ENCODE results near the gene SAG.

DNA sequence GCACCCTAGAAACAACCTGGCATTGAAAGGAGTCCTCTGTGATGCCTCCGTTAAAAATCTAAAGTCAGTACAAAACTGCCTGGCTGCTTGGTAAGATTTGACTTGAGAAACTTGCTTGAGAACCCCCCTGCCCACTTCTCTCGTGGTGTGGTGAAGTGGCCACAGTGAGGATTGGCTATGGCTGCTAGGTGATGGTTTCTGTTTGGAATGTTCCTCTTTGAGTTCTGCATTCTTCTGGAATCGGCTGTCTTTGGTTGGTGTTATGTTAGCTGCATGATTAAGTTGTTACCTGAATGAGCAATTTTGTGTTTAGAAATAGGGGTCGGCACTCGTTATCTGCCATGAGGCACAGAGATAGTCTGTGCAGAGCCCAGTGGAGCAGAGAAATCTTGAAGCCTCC, 21.7 kb upstream of the SAG start:
- no peak for TF ChIP-seq CTCF (IDR thresholded peaks at IDR 0.05; ENCODE audit: extremely low read depth in 1 of 2, insufficient read depth in 1 of 2, low read depth in 1 of 2, low read length in 2 of 2)
- no peak for TF ChIP-seq POLR2A (IDR thresholded peaks at IDR 0.05; ENCODE audit: low read depth, low read length)
- no peak for TF ChIP-seq MAX (IDR thresholded peaks at IDR 0.05; ENCODE audit: insufficient read depth, insufficient read length)
- TF ChIP-seq EZH2 (IDR thresholded peaks at IDR 0.05; ENCODE audit: borderline replicate concordance, low read depth, low read length, severe bottlenecking), result no peak
- no peak for TF ChIP-seq POLR2AphosphoS5 (IDR thresholded peaks at IDR 0.05; ENCODE audit: insufficient read depth, low read depth, low read length)
- TF ChIP-seq FOS (IDR thresholded peaks at IDR 0.05; ENCODE audit: borderline replicate concordance, insufficient read depth, low read length), result no peak
- no peak for TF ChIP-seq GATA2 (IDR thresholded peaks at IDR 0.05; ENCODE audit: insufficient read depth, insufficient read length, low read depth, low read length)
- no peak for TF ChIP-seq JUN (IDR thresholded peaks at IDR 0.05; ENCODE audit: borderline replicate concordance, insufficient read depth, insufficient read length, low read depth)
- no peak for TF ChIP-seq MYC (IDR thresholded peaks at IDR 0.05; ENCODE audit: low read depth, low read length)
